CD4-positive, alpha-beta T cell (primary cell): ENCODE measurements around the gene MBOAT2. TPM values are rescaled to one million over a fixed set of nuclear protein-coding genes. Genes with fewer than 3 reads are reported as not detected.

Source experiments
- ATAC-seq: fragments of 200-7000 bp; cut with Tn5 transposase; one replicate; pipeline ENCODE4 v1.10.0; 2022; ENCODE audit warnings: mild to moderate bottlenecking; ENCODE audit not compliant: poor library complexity
- CTCF ChIA-PET: fragments of 350-600 bp; sonication (Branson Sonifier 250); formaldehyde crosslinking; loops from one replicate; lab custom pipeline; 2021; ENCODE audit warnings: antibody characterized with exemption, inconsistent platforms; lab: Charles Lee
- POLR2A ChIA-PET: fragments of 350-600 bp; sonication (Branson Sonifier 250); formaldehyde crosslinking; loops from one replicate; lab custom pipeline; 2021; ENCODE audit warnings: antibody characterized with exemption, inconsistent platforms; lab: Charles Lee
- DNase-seq, 14 experiments: peaks; one replicate each; pipeline ENCODE4 v3.0.0-alpha.2; 2013 to 2020; ENCODE audit warnings: mixed read lengths in 2 of 14
- H3K27ac ChIP-seq, 2 donors: one replicate each; pipeline versions ENCODE4 v1.5.1 to v1.7.0; 2013; ENCODE audit warnings: low read length in 2 of 2, low read depth in 1 of 2, mild to moderate bottlenecking in 1 of 2
- H3K27me3 ChIP-seq, 2 experiments: 1 replicate in 1 of 2; 2 replicates in 1 of 2; pipeline versions ENCODE4 v1.6.1 to v1.7.0; 2013; ENCODE audit warnings: low read length in 2 of 2, control low read depth in 1 of 2, mild to moderate bottlenecking in 1 of 2, moderate library complexity in 1 of 2; ENCODE audit not compliant: insufficient read depth in 2 of 2, control insufficient read depth in 1 of 2
- H3K36me3 ChIP-seq: one replicate; pipeline ENCODE4 v1.6.1; 2013; ENCODE audit warnings: low read length, control low read depth; ENCODE audit not compliant: insufficient read depth
- H3K4me1 ChIP-seq: one replicate; pipeline ENCODE4 v1.6.1; 2013; ENCODE audit warnings: low read length, control low read depth; ENCODE audit not compliant: insufficient read depth
- H3K4me3 ChIP-seq: one replicate; pipeline ENCODE4 v1.5.1; 2013; ENCODE audit warnings: mild to moderate bottlenecking, low read length, moderate library complexity
- H3K9me3 ChIP-seq, 2 experiments: 1 replicate in 1 of 2; 2 replicates in 1 of 2; pipeline versions ENCODE4 v1.6.1 to v1.7.0; 2013; ENCODE audit warnings: low read length in 2 of 2, mild to moderate bottlenecking in 2 of 2, control low read depth in 1 of 2, moderate library complexity in 1 of 2; ENCODE audit not compliant: control insufficient read depth in 1 of 2, insufficient read depth in 1 of 2
- H3K27ac Mint-ChIP-seq: one replicate; pipeline ENCODE4 v1.8.0; 2020; ENCODE audit warnings: mixed read lengths
- H3K27me3 Mint-ChIP-seq: one replicate; pipeline ENCODE4 v1.8.0; 2021; ENCODE audit warnings: mixed read lengths
- H3K36me3 Mint-ChIP-seq: one replicate; pipeline ENCODE4 v1.8.0; 2021; ENCODE audit warnings: low read depth, mixed read lengths
- H3K4me1 Mint-ChIP-seq: one replicate; pipeline ENCODE4 v1.8.0; 2021; ENCODE audit warnings: low read depth, mixed read lengths
- H3K4me3 Mint-ChIP-seq: one replicate; pipeline ENCODE4 v1.8.0; 2020; ENCODE audit warnings: mild to moderate bottlenecking, mixed read lengths
- H3K9me3 Mint-ChIP-seq: one replicate; pipeline ENCODE4 v1.8.0; 2020; ENCODE audit warnings: mixed read lengths
- intact Hi-C, 2 experiments: fragments of 100-400 bp; cut with DNase I in 1 of 2; cut with micrococcal nuclease in 1 of 2; formaldehyde crosslinking; loops; one replicate each; pipeline versions ENCODE4 v1.15.1 to v1.9.0; 2023 to 2025; cut with DNase I, micrococcal nuclease
- total RNA-seq, 174 experiments: library from RNA in 2 of 174; stranded (reverse) in 2 of 174; gene quantifications; one replicate each; pipeline ENCODE4 v1.2.3 and lab custom pipeline; 2021 to 2026
- TF ChIP-seq, protein P1 (sequence below): fragments of 200-600 bp; IDR thresholded peaks from one replicate; pipeline ENCODE4 v1.8.0; 2022; ENCODE audit warnings: antibody characterized with exemption, mild to moderate bottlenecking

Gene MBOAT2
- total RNA-seq, 2 experiments from 2014 or later, result 1.9 to 2.0 TPM

GRCh38 chr2:8980096-8980495 lies 23.4 kb downstream of the MBOAT2 start:
- H3K27ac Mint-ChIP-seq, result no peak overlapping the region
- H3K4me1 ChIP-seq, result no peaks in the 10 kb centered on the region
- no peaks in the 10 kb centered on the region for H3K9me3 Mint-ChIP-seq
- DNase-seq, result no peak
- H3K36me3 Mint-ChIP-seq, result no peaks in the 10 kb centered on the region
- H3K4me3 Mint-ChIP-seq, result no peak overlapping the region
- H3K27me3 ChIP-seq, result no peaks in the 10 kb centered on the region
- H3K27me3 Mint-ChIP-seq, result no peaks in the 10 kb centered on the region
- no peaks in the 10 kb centered on the region for H3K9me3 ChIP-seq
- ChIA-PET CTCF (no interaction called here), POLR2A (no interaction called here)
- no peaks in the 10 kb centered on the region for H3K4me1 Mint-ChIP-seq
- no peaks in the 10 kb centered on the region for H3K36me3 ChIP-seq
- H3K4me3 ChIP-seq, result no peak overlapping the region
- H3K27ac ChIP-seq, result no peak overlapping the region
- no peak for ATAC-seq
- TF ChIP-seq, protein P1, sequence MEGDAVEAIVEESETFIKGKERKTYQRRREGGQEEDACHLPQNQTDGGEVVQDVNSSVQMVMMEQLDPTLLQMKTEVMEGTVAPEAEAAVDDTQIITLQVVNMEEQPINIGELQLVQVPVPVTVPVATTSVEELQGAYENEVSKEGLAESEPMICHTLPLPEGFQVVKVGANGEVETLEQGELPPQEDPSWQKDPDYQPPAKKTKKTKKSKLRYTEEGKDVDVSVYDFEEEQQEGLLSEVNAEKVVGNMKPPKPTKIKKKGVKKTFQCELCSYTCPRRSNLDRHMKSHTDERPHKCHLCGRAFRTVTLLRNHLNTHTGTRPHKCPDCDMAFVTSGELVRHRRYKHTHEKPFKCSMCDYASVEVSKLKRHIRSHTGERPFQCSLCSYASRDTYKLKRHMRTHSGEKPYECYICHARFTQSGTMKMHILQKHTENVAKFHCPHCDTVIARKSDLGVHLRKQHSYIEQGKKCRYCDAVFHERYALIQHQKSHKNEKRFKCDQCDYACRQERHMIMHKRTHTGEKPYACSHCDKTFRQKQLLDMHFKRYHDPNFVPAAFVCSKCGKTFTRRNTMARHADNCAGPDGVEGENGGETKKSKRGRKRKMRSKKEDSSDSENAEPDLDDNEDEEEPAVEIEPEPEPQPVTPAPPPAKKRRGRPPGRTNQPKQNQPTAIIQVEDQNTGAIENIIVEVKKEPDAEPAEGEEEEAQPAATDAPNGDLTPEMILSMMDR, result no peak
- intact Hi-C loops, result no loop called here

DNA sequence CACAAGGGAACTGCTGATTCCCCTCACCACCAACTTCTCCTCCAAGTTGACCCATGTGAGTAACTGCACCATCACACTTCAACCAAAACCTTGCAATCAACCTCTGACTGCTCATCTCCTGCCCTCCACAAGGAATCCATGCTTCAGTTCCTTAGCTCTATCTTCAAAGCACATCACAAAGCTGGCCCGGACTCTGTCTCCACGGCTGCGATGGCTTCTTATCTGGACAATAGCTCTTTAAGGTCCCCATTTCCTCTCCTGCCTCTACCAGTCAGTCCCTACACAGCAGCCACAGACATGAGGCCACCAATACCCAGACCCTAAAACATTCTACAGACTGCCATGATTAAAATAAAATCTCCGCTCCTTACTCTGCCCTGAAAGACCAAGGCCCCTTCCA lies 25.7 kb downstream of the MBOAT2 start:
- H3K27me3 Mint-ChIP-seq, result no peaks in the 10 kb centered on the region
- no peak overlapping the region for H3K4me3 ChIP-seq
- ChIA-PET POLR2A (no interaction called here), CTCF (no interaction called here)
- no peaks in the 10 kb centered on the region for H3K27me3 ChIP-seq
- no peak for DNase-seq
- no peak overlapping the region for H3K4me3 Mint-ChIP-seq
- no peak for ATAC-seq
- no peak overlapping the region for H3K27ac Mint-ChIP-seq
- no peaks in the 10 kb centered on the region for H3K36me3 Mint-ChIP-seq
- TF ChIP-seq, protein P1, result no peak
- no peaks in the 10 kb centered on the region for H3K4me1 Mint-ChIP-seq
- H3K9me3 ChIP-seq, result no peaks in the 10 kb centered on the region
- no peaks in the 10 kb centered on the region for H3K4me1 ChIP-seq
- no peaks in the 10 kb centered on the region for H3K36me3 ChIP-seq
- no peak overlapping the region for H3K27ac ChIP-seq
- intact Hi-C loops, result no loop called here
- H3K9me3 Mint-ChIP-seq, result no peaks in the 10 kb centered on the region

DNA sequence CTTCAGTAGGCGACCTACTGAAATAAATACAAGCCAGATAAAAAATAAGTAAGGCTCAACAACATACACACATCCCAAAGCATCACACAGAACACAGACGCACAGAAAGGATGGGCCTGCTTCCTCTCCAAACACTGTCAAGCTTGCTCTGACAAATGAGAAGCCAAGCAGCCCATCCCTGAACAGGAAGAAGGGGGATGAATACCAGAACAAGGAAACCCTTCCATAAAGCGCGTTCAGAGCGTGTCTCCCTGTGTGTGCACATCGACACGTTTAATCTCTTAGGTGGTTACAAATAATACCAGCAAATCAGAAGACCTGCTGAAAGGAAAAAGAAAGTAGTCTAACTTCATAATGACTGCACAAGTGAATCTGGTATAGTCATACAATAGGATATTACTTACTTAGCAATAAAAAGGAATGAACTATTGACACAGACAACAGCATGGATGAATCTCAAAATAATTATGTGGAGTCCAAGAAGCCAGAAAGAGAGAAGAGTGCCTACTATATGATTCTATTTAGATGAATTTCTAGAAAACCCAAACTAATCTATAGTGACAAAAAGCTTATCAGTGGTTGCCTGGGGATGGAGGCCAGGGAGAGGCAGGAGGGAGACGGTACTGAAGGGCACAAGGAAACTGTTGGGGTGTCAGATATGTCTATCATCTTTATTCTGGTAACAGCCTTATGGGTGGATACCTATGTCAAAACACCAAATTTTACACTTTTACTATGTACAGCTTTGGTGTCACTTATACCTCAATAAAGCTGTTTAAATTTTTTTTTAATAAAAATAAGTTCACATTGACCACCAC lies 26.8 kb downstream of the MBOAT2 start:
- no peaks in the 10 kb centered on the region for H3K36me3 Mint-ChIP-seq
- H3K4me3 ChIP-seq, result no peak overlapping the region
- ChIA-PET CTCF (no interaction called here), POLR2A (no interaction called here)
- no peak overlapping the region for H3K27ac Mint-ChIP-seq
- no peaks in the 10 kb centered on the region for H3K9me3 ChIP-seq
- no peak overlapping the region for H3K27ac ChIP-seq
- H3K27me3 Mint-ChIP-seq, result no peaks in the 10 kb centered on the region
- no peaks in the 10 kb centered on the region for H3K36me3 ChIP-seq
- intact Hi-C loops, result no loop called here
- no peak for DNase-seq
- no peaks in the 10 kb centered on the region for H3K9me3 Mint-ChIP-seq
- no peaks in the 10 kb centered on the region for H3K4me1 Mint-ChIP-seq
- H3K27me3 ChIP-seq, result no peaks in the 10 kb centered on the region
- H3K4me1 ChIP-seq, result no peaks in the 10 kb centered on the region
- ATAC-seq, result no peak
- TF ChIP-seq, protein P1, result no peak
- no peak overlapping the region for H3K4me3 Mint-ChIP-seq
